ENCODE measurements around the gene RASSF3.
"Not testable (repeated sequence)": the region's sequence is repeated elsewhere in the genome, so short reads cannot be mapped to it uniquely, and the experiment has no call there.

Gene RASSF3

DNA sequence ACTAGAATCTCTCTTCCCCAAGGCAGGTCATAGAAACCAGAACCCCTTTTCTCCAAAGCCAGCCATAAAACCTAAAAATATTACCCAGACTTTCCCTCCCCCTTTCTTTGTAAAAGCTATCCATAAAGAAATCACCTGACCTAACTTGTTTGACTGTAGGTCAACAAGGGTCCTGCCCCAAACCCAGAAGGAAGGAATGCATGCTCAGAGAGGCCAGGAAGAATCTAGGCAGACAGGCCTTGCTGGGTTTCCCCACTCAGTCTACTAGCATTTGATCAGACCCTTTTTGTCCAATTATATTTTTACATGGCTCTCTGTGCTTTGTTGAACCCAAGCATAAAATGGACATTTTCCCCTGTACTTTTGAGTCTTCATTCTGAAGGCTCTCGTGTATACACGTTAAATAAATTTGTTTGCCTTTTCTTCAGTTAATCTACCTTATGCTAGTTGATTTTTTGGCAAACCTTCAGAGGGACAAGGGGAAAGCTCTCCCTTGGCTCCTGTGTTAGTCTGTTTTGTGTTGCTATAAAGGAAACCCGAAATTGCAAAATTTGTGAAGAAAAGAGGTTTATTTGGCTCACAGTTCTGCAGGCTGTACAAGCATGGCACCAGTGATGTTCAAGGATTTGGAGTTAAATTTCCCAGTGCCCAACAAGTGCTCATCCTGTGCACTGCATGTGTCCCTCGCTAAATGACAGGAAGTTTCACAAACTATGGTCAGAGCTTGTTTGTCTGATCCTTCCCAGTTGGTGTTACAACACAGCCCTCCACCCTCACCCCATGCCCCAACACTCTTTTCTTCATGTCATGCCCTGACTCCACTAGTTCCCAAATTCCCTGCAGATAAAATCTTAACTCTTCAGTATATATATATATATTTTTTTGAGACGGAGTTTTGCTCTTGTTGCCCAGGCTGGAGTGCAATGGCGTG, 14.2 kb upstream of the RASSF3 start:
- no peak for DNase-seq (ENCODE audit: extremely low spot score, insufficient read length, low read depth)
- no peak for FAIRE-seq

DNA sequence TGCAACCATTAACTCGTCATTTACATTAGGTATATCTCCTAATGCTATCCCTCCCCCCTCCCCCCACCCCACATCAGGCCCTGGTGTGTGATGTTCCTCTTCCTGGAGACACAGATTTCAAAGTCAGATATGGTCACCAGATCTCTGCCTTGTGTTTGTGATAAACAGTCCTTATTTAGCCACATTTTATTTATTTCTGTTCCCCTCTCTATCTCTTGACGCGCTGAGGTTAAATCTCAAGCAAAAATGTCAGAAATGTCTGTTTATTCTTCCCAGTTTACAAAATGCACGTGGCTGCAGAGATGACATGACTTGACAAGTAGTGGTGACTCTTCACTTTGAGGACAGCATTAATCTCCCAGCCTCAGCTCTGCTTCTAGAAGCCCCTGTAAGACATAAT, 11.5 kb upstream of the RASSF3 start:
- DNase-seq (ENCODE audit: extremely low spot score, insufficient read length, low read depth) (no peak), FAIRE-seq (no peak)

DNA sequence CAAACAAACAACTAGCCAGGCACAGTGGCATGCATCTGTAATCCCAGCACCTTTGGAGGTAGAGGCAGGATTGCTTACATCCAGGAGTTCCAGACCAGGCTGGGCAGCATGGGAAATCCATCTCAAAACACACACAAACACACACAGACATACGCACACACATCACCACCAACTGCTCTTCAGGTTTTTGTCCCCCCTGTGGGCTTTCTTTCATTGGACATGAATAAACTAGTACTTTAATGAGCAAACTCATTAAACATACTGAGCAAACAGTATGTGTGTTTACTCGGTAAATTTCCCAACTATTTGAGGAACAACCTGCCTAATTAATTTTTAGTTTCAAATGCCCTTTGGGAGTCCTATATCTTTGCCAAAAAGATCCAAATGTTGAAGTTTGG, 10.1 kb upstream of the RASSF3 start:
- no peak for DNase-seq (ENCODE audit: extremely low spot score, insufficient read length, low read depth)
- FAIRE-seq = no peak

DNA sequence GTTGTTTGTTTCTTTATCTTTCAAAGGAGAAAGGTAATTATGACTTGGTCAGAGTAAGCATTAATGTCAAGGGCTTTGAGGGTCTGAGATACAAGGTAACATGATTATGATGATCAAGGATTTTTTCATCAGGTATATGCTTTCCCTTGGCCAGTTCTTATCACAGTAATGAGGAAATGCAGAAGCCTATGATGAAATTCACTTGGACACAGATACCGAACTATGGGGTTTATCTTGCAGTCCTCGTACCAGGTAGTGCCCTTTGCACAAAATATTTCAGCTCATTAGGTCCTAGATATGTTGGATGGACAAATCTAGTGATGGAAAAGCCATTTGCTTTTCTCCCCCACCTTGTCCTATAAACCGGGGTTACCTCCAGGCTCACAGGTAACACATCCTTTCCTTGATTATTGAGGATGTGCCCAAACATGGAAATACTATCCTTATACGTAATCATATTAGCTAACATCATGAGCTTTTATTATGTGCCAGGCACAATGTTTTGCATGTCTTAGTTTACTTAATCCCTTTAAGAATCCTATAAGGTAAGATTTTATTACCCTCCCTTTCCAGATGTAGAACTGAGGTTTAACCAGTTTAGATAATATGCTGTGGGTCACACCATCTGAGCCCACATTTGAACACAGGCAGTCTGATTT, 7.0 kb upstream of the RASSF3 start:
- FAIRE-seq = no peak
- no peak for DNase-seq (ENCODE audit: extremely low spot score, insufficient read length, low read depth)

DNA sequence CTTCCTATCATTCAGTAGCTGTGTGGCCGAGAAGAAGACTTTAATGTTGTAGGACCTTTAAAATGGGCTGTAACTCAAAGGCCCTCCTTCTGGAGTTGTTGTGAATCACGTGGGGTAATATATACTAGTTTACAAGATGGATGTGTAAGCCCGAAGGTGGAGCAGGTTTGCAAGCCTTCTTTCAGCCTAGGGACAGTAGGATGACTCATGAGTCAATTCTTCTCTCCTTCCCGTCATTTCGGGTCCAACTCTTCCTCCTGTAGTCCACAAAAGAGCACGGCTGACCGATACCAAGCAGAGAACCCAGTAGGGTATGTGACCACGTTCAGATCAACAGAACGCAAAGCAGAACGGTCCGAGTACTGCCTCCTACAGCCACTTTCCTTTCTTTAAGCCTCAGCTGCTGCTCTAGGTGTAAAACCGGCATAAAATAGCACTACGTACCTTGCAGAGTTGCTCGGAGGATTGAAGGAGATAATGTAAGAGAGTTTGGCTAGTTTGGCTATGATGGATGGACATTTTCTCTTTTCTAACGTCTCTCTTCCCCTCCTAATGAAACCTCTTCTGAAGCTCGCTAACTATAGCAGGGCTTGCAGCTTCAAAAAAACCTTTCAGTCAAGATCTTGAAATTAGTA, 1.3 kb upstream of the RASSF3 start:
- FAIRE-seq = peak; percentile 77
- DNase-seq (ENCODE audit: extremely low spot score, insufficient read length, low read depth) = peak; percentile 38

DNA sequence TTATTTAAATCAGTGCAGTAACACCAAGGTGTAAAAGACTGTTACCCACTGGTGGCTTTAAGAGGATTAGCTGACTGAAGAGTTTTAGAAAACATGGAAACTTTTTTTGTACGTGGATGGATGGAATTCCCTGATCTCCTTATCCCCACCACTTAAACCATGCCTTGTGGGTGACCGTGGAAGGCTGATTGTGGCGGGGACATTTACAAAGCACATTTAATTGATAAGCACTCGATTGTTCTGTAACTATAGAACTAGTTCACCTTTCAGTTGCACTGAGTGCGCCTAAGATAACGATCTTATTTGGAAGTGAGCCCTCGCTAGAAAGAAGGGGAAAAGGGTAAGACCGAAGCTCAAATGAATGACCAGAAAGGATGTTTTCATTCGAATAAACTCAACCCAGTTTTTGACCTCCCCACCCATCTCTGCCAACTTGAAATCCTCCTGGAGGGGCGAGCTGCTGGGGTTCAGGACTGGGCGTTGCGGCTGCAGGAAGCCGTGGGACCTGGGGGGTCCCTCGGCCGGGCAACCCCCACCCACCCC, 688 bp upstream of the RASSF3 start:
- no peak for DNase-seq (ENCODE audit: extremely low spot score, insufficient read length, low read depth)

DNA sequence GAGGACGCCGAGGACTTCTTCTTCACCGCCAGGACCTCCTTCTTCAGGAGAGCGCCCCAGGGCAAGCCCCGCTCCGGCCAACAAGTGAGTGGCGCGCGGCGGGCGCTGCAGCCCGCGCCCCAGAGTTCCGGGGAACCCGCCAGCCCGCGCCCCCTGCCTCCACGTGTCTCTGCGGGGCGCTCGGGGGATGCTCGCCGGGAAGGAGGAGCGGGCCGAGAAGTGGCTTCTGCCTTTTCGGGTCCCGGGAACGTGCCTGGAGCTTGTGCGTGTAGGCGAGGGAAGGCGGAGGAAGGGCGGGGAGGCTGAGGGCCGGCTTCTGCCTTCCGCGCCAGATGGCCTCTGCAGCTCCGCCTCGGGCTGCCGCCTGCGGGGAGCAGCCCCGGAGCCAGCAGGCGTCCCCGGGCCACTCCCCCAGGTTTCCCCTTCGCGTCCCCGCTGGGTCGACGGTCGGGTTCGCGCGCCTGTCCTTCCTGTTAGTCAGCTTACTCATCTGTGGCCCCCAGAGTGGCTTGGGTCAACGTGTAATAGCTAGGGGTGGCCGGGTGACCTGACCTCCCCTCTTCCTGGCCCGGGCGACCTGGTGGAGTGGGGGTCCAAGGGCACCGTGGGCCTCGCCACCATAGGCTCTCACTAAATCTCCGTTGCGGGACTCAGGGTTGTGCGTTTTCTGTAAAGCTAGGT, 505 bp downstream of the RASSF3 start:
- no peak for DNase-seq (ENCODE audit: extremely low spot score, insufficient read length, low read depth)
- FAIRE-seq = peak; percentile 86

More for the DNA sequence above, 688 bp upstream of the RASSF3 start:
- no peak for FAIRE-seq

DNA sequence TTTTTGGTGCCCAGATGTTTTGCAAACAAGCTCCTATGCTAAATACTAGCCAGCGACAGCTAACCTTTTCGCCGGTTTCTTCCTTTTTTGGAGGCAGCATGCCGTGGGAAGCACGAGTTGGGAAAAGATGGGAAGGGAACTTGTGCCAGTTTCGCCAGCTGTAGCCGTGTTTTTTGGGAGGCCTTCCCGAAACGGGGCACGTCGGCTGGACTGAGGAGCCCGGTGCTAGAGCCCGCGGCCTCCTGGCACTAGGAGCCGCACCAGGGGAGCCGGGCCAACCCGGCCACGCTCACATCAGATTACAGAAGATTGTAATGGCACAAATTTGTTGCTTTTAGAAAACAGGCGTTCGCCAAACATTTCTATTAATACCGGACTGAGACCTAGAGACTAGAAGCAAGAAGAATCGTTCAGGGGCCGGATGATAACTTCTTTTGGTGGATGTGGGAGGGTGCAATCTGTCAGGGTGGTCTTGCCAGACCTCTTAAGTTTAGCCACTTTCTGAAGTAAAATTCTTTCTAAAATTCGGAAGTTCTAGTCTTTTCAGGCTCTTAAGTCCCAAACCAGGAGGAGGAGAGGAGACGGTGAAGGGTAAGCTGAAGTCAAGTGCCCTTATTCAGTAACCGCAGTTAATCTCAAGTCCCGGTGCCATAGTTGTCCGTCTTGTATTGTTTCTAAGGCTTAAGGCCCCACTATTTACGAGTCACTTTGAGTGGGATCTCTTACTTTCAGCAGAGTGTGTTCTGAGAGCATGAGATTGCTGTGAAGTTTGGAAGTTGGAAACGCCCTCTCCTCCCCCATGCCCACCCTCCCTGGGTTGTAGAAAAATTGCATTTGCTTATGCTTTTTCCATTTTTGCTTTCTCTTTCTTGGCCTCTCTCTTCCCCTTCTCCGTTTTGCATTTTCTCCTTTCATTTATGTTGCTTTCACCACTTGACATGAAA, 1.3 kb downstream of the RASSF3 start:
- FAIRE-seq (peak; percentile 78), DNase-seq (ENCODE audit: extremely low spot score, insufficient read length, low read depth) (no peak)

DNA sequence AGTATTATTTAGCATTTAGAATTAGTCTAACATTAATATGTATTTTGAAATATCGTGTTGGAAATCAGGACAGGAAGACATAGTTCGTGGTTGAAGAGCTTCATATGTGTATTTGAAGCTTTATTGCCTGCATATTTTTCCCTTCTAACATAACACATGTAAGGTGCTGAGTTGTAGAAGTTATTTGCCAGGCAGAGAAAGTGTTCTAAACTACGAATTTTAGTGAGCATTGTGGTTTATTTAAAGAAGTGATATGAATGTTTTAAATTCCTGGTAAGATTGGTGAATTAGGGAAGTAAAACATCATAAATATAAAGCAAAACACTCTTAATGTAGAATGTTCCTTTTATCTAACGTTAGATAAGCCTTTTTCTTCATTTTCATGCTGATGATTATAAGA, 2.5 kb downstream of the RASSF3 start:
- DNase-seq (ENCODE audit: extremely low spot score, insufficient read length, low read depth) = no peak
- no peak for FAIRE-seq

DNA sequence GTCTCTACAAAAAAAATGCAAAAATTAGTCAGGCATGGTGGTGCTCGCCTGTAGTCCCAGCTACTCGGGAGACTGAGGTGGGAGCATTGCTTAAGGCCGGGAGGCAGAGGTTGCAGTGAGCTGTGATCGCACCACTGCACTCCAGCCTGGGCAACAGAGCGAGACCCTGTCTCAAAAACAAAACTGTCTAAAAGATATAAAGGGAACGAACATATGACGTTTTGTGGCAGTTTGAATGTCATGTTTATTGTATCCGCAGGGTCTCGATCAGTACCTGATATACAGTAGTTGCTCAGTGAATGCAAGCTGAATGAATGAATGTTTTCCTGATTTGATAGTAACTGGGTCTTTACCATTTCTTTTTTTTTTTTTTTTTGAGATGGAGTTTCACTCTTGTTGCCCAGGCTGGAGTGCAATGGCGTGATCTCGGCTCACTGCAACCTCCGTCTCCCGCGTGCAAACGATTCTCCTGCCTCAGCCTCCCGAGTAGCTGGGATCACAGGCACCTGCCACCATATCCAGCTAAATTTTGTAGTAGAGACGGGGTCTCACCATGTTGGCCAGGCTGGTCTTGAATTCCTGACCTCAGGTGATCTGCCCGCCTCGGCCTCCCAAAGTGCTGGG, 3.6 kb downstream of the RASSF3 start:
- FAIRE-seq = peak; percentile 38
- DNase-seq (ENCODE audit: extremely low spot score, insufficient read length, low read depth) = not testable (repeated sequence)

DNA sequence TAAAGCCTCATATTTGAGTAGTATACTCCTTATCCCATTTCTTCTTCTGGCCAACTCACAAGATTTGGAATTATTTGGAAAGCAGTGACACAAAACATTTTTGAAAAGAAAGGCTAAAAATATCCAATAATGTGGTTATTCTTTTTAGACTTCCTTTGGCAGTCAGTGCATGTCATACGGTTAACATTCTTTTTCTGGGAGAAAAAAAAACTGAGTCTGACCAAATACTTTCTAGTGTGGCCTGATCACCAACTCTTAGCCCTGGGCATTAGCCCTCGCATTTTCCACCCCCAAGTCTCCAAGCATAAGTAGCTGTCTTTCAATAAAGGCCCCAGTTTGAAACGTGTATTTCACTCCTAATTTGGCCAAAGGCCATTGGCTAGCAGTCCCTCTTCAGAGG, 5.9 kb downstream of the RASSF3 start:
- DNase-seq (ENCODE audit: extremely low spot score, insufficient read length, low read depth) (no peak), FAIRE-seq (no peak)

DNA sequence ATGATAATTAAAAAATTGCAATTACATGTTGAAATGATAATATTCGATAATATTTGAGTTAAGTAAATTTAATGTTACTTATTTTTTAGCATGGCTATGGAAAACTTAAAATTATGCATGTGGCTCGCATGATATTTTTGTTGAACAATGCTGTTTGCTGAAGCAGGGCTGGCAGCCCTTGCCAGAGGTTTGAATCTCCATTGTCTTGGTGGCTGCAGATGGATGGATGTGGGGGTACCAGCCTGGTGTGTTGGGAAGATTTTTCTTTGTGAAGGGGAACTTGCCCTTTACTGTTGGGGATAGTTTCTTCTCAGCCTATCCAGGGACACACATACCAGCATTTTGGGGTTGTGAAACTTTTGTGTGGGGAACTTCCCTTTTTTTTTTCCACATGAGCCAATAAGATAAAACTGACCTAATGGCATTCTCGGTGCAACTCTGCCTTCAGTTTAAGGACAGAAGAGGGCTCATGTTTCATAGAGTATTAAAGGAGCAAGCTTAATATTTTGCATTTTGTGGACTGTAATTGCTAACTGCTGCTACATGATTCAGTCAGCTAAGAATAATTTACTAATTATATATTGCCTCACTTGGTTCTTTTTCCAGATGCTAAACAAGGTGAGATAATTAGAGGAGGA, 8.8 kb downstream of the RASSF3 start:
- FAIRE-seq (peak; percentile 77), DNase-seq (ENCODE audit: extremely low spot score, insufficient read length, low read depth) (no peak)

DNA sequence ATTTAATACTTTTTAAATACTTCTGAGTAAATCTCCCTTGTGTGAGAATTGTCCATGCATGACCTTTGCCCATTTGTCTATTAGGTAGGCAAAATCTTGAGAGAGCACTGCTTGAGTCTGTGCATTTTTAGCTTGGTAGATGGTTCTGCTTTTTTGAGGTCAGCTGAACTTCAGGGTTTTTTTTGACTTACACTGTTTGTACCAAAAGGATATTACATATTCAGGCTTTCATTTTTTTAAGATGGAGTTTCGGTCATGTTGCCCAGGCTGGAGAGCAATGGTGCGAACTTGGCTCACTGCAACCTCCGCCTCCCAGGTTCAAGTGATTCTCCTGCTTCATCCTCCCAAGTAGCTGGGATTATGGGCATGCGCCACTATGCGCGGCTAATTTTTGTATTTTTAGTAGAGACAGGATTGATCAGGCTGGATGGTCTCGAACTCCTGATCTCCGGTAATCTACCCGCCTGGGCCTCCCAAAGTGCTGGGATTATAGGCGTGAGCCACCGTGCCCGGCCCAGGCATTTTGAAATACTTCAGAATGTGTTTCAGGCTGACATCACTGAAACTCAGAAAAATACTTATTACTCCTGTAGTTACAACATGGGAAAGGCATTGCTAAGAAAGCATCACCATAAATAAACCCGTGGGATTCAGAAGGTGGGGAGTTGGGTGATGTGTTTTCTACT, 11.1 kb downstream of the RASSF3 start:
- peak; percentile 92 for FAIRE-seq

DNA sequence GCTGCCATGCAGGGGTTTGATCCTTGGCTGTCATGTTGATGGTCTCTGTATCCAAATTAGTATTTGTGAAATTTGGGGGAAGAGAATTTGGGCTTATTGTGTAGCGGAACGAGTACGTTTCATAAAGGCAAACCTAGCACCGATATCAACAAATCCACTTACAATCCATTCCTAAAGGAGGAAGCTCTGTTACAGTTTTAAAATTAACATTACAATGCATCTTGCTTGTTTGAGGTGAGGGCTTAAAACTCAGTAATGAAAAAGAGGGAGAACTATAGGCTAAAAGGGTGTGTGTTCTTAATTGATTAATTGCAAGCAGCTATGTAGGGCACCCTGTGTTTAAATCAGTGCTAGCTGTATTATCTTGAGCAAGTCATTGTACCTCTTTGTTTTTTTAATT, 13.7 kb downstream of the RASSF3 start:
- no peak for FAIRE-seq
- no peak for DNase-seq (ENCODE audit: extremely low spot score, insufficient read length, low read depth)

More for the DNA sequence above, 11.1 kb downstream of the RASSF3 start:
- DNase-seq (ENCODE audit: extremely low spot score, insufficient read length, low read depth) = no peak

DNA sequence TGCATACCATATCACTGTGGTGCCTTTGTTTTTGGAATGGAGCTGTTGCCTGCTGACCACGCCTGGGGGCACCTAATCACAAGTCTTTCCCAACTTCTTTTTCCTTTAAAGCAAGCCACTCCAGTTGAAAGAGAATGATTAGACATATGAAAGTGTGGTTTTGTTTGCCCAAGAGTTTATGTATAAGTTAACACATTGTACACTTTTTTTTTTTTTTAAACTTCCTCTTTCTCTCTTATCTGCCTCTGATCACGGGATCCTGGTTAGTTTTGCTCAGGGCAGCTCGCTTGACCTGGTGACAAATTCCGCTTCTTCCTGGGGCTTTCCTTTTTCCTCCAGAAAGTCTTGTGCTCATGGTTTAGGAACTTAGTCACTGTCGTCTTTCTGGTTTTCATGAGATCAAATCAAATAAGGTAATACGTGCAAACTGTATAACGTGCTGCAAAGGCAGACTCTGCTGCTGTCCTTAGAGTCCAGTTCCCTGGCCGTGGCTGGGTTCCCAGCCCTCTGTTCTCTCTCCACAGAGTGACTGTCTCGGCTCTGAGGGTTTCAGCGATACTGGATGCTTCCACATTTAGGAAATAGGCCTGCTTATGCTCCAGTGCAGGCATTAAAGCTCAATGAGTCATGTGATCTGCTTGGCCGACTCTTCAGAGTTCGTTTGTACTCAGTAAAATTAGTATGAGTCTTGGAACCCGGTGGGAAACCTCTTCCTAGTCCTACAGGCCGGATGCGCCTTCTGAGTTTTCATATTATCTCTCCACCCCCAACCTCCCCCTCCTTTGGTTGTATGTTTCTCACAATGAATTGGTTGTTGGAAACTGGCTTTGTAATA, 15.2 kb downstream of the RASSF3 start:
- no peak for DNase-seq (ENCODE audit: extremely low spot score, insufficient read length, low read depth)
- FAIRE-seq = peak; percentile 92

DNA sequence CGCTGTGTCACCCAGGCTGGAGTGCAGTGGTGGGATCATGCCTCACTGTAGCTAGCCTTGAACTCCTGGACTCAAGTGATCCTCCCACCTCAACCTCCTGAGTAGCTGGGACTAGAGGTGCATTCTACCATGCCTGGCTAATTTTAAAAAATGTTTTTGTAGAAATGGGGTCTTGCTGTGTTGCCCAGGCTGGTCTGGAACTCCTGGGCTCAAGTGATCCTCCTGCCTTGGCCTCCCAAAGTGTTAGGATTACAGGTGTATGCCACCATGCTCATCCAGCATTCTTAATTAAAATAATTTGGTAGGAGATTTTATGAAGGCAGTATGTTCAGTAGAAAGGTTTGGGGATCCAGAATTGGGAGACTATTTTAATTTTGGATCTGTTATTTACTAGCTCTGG, 16.3 kb downstream of the RASSF3 start:
- DNase-seq (ENCODE audit: extremely low spot score, insufficient read length, low read depth); FAIRE-seq: not testable (repeated sequence)

DNA sequence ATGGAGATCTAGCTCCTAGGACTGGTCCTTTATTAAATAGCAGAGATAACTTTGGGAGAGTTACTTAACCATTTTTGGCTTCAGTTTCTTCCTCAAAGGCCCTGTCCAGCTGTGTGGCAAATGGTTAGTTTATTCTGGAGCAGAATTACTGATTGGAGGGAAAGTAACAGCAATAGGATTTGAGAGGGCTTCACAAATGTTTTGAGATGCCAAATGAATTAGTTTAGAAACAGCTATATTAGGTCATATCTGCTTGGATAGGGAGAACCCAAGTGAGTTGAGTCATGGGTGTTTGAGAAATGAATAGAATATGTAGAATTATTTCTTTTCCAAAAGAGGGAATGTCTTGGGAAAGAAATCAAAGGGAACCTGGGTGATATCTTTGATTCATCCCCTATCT, 17.5 kb downstream of the RASSF3 start:
- no peak for FAIRE-seq
- no peak for DNase-seq (ENCODE audit: extremely low spot score, insufficient read length, low read depth)

Data from GM18507 (cell line).